ENCODE measurements around the gene FRY.

GRCh38 chr13:32016119-32016518 is 15.5 kb upstream of the FRY start:
- TF ChIP-seq CTCF (IDR thresholded peaks at IDR 0.05; ENCODE audit: low read depth, low read length, missing input control) (no peak), HNF4G (IDR thresholded peaks at IDR 0.05) (no peak), TAF1 (conservative IDR thresholded peaks at IDR 0.05) (no peak), JUND (IDR thresholded peaks at IDR 0.05) (no peak), YY1 (IDR thresholded peaks at IDR 0.05) (no peak), EGR1 (IDR thresholded peaks at IDR 0.05; ENCODE audit: low read depth in 2 of 2) (no peak), RAD21 (IDR thresholded peaks at IDR 0.05) (no peak)
- TF ChIP-seq, protein P1, sequence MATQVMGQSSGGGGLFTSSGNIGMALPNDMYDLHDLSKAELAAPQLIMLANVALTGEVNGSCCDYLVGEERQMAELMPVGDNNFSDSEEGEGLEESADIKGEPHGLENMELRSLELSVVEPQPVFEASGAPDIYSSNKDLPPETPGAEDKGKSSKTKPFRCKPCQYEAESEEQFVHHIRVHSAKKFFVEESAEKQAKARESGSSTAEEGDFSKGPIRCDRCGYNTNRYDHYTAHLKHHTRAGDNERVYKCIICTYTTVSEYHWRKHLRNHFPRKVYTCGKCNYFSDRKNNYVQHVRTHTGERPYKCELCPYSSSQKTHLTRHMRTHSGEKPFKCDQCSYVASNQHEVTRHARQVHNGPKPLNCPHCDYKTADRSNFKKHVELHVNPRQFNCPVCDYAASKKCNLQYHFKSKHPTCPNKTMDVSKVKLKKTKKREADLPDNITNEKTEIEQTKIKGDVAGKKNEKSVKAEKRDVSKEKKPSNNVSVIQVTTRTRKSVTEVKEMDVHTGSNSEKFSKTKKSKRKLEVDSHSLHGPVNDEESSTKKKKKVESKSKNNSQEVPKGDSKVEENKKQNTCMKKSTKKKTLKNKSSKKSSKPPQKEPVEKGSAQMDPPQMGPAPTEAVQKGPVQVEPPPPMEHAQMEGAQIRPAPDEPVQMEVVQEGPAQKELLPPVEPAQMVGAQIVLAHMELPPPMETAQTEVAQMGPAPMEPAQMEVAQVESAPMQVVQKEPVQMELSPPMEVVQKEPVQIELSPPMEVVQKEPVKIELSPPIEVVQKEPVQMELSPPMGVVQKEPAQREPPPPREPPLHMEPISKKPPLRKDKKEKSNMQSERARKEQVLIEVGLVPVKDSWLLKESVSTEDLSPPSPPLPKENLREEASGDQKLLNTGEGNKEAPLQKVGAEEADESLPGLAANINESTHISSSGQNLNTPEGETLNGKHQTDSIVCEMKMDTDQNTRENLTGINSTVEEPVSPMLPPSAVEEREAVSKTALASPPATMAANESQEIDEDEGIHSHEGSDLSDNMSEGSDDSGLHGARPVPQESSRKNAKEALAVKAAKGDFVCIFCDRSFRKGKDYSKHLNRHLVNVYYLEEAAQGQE (IDR thresholded peaks at IDR 0.05): no peak
